Measurements from ENCODE around the gene SUN2.

SUN2 gene

GRCh38 chr22:38777087-38777671 is 21.4 kb upstream of the SUN2 start:
- no peak for DNase-seq

GRCh38 chr22:38776086-38776485 is 20.3 kb upstream of the SUN2 start:
- no peak for DNase-seq

- DNase-seq = no peak
Measured at GRCh38 chr22:38775656-38776055, 19.9 kb upstream of the SUN2 start.

GRCh38 chr22:38774496-38775166 is 18.8 kb upstream of the SUN2 start:
- no peak for DNase-seq

- DNase-seq = no peak
Measured at GRCh38 chr22:38773363-38773946, 17.7 kb upstream of the SUN2 start.

- no peak for DNase-seq
Measured at GRCh38 chr22:38772623-38772873, 16.8 kb upstream of the SUN2 start.

GRCh38 chr22:38770257-38770949 is 14.6 kb upstream of the SUN2 start:
- no peak for DNase-seq

- DNase-seq = no peak
Measured at GRCh38 chr22:38768036-38768435, 12.2 kb upstream of the SUN2 start.

GRCh38 chr22:38767313-38767712 is 11.5 kb upstream of the SUN2 start:
- DNase-seq = no peak

- DNase-seq = peak; percentile 83
Measured at GRCh38 chr22:38766076-38766777, 10.4 kb upstream of the SUN2 start.

GRCh38 chr22:38762551-38762983 is 6.8 kb upstream of the SUN2 start:
- DNase-seq = no peak

GRCh38 chr22:38761202-38762162 is 5.7 kb upstream of the SUN2 start:
- DNase-seq = peak; percentile 33

GRCh38 chr22:38760477-38761201 is 4.8 kb upstream of the SUN2 start:
- peak; percentile 65 for DNase-seq

GRCh38 chr22:38759005-38759404 is 3.2 kb upstream of the SUN2 start:
- DNase-seq = no peak

- no peak for DNase-seq
Measured at GRCh38 chr22:38758276-38758945, 2.6 kb upstream of the SUN2 start.

GRCh38 chr22:38757464-38757757 is 1.6 kb upstream of the SUN2 start:
- DNase-seq = no peak

GRCh38 chr22:38756711-38757463 is 1.1 kb upstream of the SUN2 start:
- no peak for DNase-seq

GRCh38 chr22:38755155-38755910 is 465 bp downstream of the SUN2 start:
- peak; percentile 53 for DNase-seq

- DNase-seq = no peak
Measured at GRCh38 chr22:38754751-38755154, 1.0 kb downstream of the SUN2 start.

Measured in NCI-H146 (cell line).